LoVo (cell line): ENCODE data around the gene H6PD.

ENCODE experiments used
- DNase-seq: peaks from one replicate; pipeline ENCODE4 v3.0.0-alpha.2; 2016; ENCODE audit warnings: low spot score

The H6PD gene

GRCh38 chr1:9278585-9279153 lies 44.1 kb downstream of the H6PD start:
- no peak for DNase-seq

GRCh38 chr1:9279172-9279840 lies 44.7 kb downstream of the H6PD start:
- peak; percentile 83 for DNase-seq

GRCh38 chr1:9280015-9280860 lies 45.7 kb downstream of the H6PD start:
- peak; percentile 87 for DNase-seq

- no peak for DNase-seq
Measured at GRCh38 chr1:9281071-9281827, 46.7 kb downstream of the H6PD start.

GRCh38 chr1:9281908-9282695 lies 47.5 kb downstream of the H6PD start:
- DNase-seq = no peak

GRCh38 chr1:9282696-9282955 lies 48.1 kb downstream of the H6PD start:
- DNase-seq = no peak

- DNase-seq = no peak
Measured at GRCh38 chr1:9284061-9284460, 49.5 kb downstream of the H6PD start.

- no peak for DNase-seq
Measured at GRCh38 chr1:9286556-9286955, 52.0 kb downstream of the H6PD start.

- peak; percentile 37 for DNase-seq
Measured at GRCh38 chr1:9289090-9289534, 54.5 kb downstream of the H6PD start.

- no peak for DNase-seq
Measured at GRCh38 chr1:9289711-9290485, 55.3 kb downstream of the H6PD start.

GRCh38 chr1:9291914-9292360 lies 57.4 kb downstream of the H6PD start:
- peak; percentile 49 for DNase-seq

GRCh38 chr1:9292361-9293240 lies 58.0 kb downstream of the H6PD start, which contains the start of gene SPSB1:
TSS of gene SPSB1 (plus strand) at chr1:9292894. CDS start at chr1:9355892, 62,998 bp downstream.
- DNase-seq = peak; percentile 78

- no peak for DNase-seq
Measured at GRCh38 chr1:9293241-9293532, 58.6 kb downstream of the H6PD start.

- DNase-seq = no peak
Measured at GRCh38 chr1:9293533-9294404, 59.2 kb downstream of the H6PD start.

GRCh38 chr1:9294405-9294773 lies 59.8 kb downstream of the H6PD start:
- peak; percentile 26 for DNase-seq

- DNase-seq = no peak
Measured at GRCh38 chr1:9294910-9295636, 60.5 kb downstream of the H6PD start.

- DNase-seq = no peak
Measured at GRCh38 chr1:9295884-9296283, 61.3 kb downstream of the H6PD start.

GRCh38 chr1:9296850-9297249 lies 62.3 kb downstream of the H6PD start:
- no peak for DNase-seq
